GM12878 (cell line): ENCODE results near the gene BCL2L12. TPM values are rescaled to one million over a fixed set of nuclear protein-coding genes. Genes with fewer than 3 reads are reported as not detected.

Experiments
- ATAC-seq: fragments of 200-7000 bp; cut with Tn5 transposase; 3 replicates; pipeline ENCODE4 v1.9.1; 2020; ENCODE audit warnings: mild to moderate bottlenecking, moderate library complexity
- BruUV-seq: library from RNA; stranded (reverse); fragments of 400-500 nt; replicated peaks from 2 replicates; lab custom pipeline; 2021; lab: Mats Ljungman, UMichigan
- CTCF ChIA-PET: fragments of 300-600 bp; sonication (Branson Sonifier 250); formaldehyde crosslinking; extraction: SDS; loops from one replicate; lab custom pipeline; 2021; ENCODE audit warnings: inconsistent platforms; lab: Yijun Ruan, JAX
- POLR2A ChIA-PET: fragments of 350-600 bp; formaldehyde crosslinking; extraction: SDS; loops from one replicate; lab custom pipeline; 2021; ENCODE audit warnings: inconsistent platforms; lab: Charles Lee
- RAD21 ChIA-PET: fragments of 300-600 bp; sonication (Branson Sonifier 250); formaldehyde crosslinking; loops from one replicate; lab custom pipeline; 2023; ENCODE audit warnings: antibody characterized with exemption; ENCODE audit not compliant: unreplicated experiment; lab: Charles Lee
- SMC1A ChIA-PET: fragments of 300-600 bp; sonication (Branson Sonifier 250); formaldehyde crosslinking; loops from one replicate; lab custom pipeline; 2023; ENCODE audit not compliant: unreplicated experiment, uncharacterized antibody; lab: Charles Lee
- DNase-seq: peaks from one replicate; pipeline ENCODE4 v3.0.0-alpha.2; 2011; ENCODE audit warnings: low read depth, low spot score
- FAIRE-seq: peaks from 3 replicates; lab custom pipeline; 2011; peaks lifted over from hg19 to GRCh38; lab: Jason Lieb, UNC
- H2AFZ ChIP-seq: 2 replicates; pipeline ENCODE4 v1.6.0; 2011; ENCODE audit warnings: low read depth, low read length, control low read depth; ENCODE audit not compliant: control insufficient read depth
- H3K27ac ChIP-seq: 2 replicates; pipeline ENCODE4 v1.5.1; 2011; ENCODE audit warnings: control low read depth; ENCODE audit not compliant: control insufficient read depth, insufficient read depth
- H3K27me3 ChIP-seq, 2 experiments: replicated peaks in 1 of 2; 2 replicates each; pipeline versions ENCODE4 v1.6.0 to v1.6.1; 2011; ENCODE audit warnings: low read length in 1 of 2; ENCODE audit not compliant: control insufficient read depth in 2 of 2, insufficient read depth in 2 of 2
- H3K36me3 ChIP-seq, 2 experiments: 2 replicates each; pipeline ENCODE4 v1.5.1; 2011; ENCODE audit warnings: low read length in 1 of 2; ENCODE audit not compliant: control insufficient read depth in 2 of 2, insufficient read depth in 2 of 2
- H3K4me1 ChIP-seq: 2 replicates; pipeline ENCODE4 v1.6.1; 2011; ENCODE audit warnings: mild to moderate bottlenecking, low read length, moderate library complexity, mixed read lengths; ENCODE audit not compliant: control insufficient read depth, insufficient read depth
- H3K4me2 ChIP-seq: 2 replicates; pipeline ENCODE4 v1.6.0; 2011; ENCODE audit warnings: control low read depth; ENCODE audit not compliant: control insufficient read depth, insufficient read depth
- H3K4me3 ChIP-seq: fragments of 200-600 bp; sonication (generic); 2 replicates; pipeline ENCODE4 v1.5.1; 2016
- H3K79me2 ChIP-seq: 2 replicates; pipeline ENCODE4 v1.6.0; 2011; ENCODE audit warnings: low read length; ENCODE audit not compliant: control insufficient read depth, insufficient read depth
- H3K9ac ChIP-seq: 2 replicates; pipeline ENCODE4 v1.8.0; 2011; ENCODE audit warnings: low read length, control low read depth, mixed read lengths; ENCODE audit not compliant: control insufficient read depth, insufficient read depth
- H3K9me3 ChIP-seq: replicated peaks from 3 replicates; pipeline ENCODE4 v1.5.1; 2011; ENCODE audit warnings: mild to moderate bottlenecking, low read length; ENCODE audit not compliant: control insufficient read depth, insufficient read depth
- H4K20me1 ChIP-seq: 2 replicates; pipeline ENCODE4 v1.6.0; 2011; ENCODE audit not compliant: control insufficient read depth, insufficient read depth
- ESRRA ChIP-seq: IDR thresholded peaks from 2 replicates; pipeline ENCODE4 v1.6.1; 2012; ENCODE audit warnings: mild to moderate bottlenecking, low read length, improper control_type of control experiment
- EZH2 ChIP-seq: IDR thresholded peaks from 2 replicates; pipeline ENCODE4 v1.6.1; 2012; ENCODE audit warnings: low read depth, mild to moderate bottlenecking, control low read depth, inconsistent platforms, low read length, borderline replicate concordance; ENCODE audit not compliant: control insufficient read depth
- MXI1 ChIP-seq: fragments of 150-350 bp; IDR thresholded peaks from 2 replicates; pipeline ENCODE4 v1.6.1; 2011; ENCODE audit warnings: low read depth, mild to moderate bottlenecking, inconsistent platforms, low read length, improper control_type of control experiment
- NR2C2 ChIP-seq: IDR thresholded peaks from 2 replicates; pipeline ENCODE4 v1.6.1; 2011; ENCODE audit warnings: borderline replicate concordance, low read depth; ENCODE audit not compliant: control insufficient read depth, insufficient read length
- RB1 ChIP-seq: fragments of 450-650 bp; formaldehyde crosslinking; IDR thresholded peaks from 2 replicates; pipeline ENCODE4 v1.6.1; 2017; ENCODE audit warnings: mild to moderate bottlenecking, borderline replicate concordance
- SRF ChIP-seq, 2 experiments: IDR thresholded peaks; 2 replicates each; pipeline ENCODE4 v1.6.1; 2011; ENCODE audit warnings: low read depth in 2 of 2, low read length in 2 of 2, mild to moderate bottlenecking in 1 of 2, moderate library complexity in 1 of 2
- ZBTB33 ChIP-seq: fragments of 450-650 bp; IDR thresholded peaks from 2 replicates; pipeline ENCODE4 v1.6.1; 2017; ENCODE audit warnings: mild to moderate bottlenecking
- ZNF687 ChIP-seq: fragments of 450-650 bp; IDR thresholded peaks from 2 replicates; pipeline ENCODE4 v1.6.1; 2017; ENCODE audit warnings: mild to moderate bottlenecking, moderate library complexity
- ZSCAN29 ChIP-seq: fragments of 450-650 bp; IDR thresholded peaks from 2 replicates; pipeline ENCODE4 v1.6.1; 2017; ENCODE audit warnings: mild to moderate bottlenecking, moderate library complexity
- WGBS: methylation state at CpG from one replicate; pipeline ENCODE4 v1.1.6; 2016; ENCODE audit warnings: low lambda C conversion rate; ENCODE audit not compliant: insufficient replicate concordance, insufficient coverage; ENCODE audit errors: missing lambda C conversion rate; 5-methylcytosine and 5-hydroxymethylcytosine counted together
- in situ Hi-C: fragments of 300-500 bp; cut with MboI; formaldehyde crosslinking; loops from 9 replicates; pipeline ENCODE4 v1.14.3; 2018; ENCODE audit warnings: mixed read lengths
- intact Hi-C: fragments of 100-400 bp; cut with micrococcal nuclease; formaldehyde crosslinking; loops from one replicate; pipeline ENCODE4 v1.14.2; 2022; ENCODE audit not compliant: unreplicated experiment
- polyA plus RNA-seq, 11 experiments: library from polyadenylated mRNA; depleted of rRNA in 4 of 11; unstranded in 6 of 11; stranded (reverse) in 5 of 11; fragments of >200 nt; fragmentation: Nextera tagmentation in 4 of 11; fragmentation: Illumina TruSeq in 1 of 11; extraction: Ambion mirVana in 4 of 11; extraction: Trizol in 1 of 11; gene quantifications; 1 replicate in 1 of 11; 2 replicates in 10 of 11; pipeline versions ENCODE4 v1.2.1 to v1.2.3, GENCODE V29; 2011 to 2016; ENCODE audit warnings: inconsistent platforms in 2 of 11, missing spikeins in 2 of 11, low read depth in 1 of 11
- total RNA-seq, 4 experiments: library from RNA; depleted of rRNA in 3 of 4; stranded (reverse); fragments of >200 nt in 3 of 4; fragmentation: Illumina TruSeq in 1 of 4; extraction: Trizol in 1 of 4; gene quantifications; 2 replicates each; pipeline versions ENCODE4 v1.2.1 to v1.2.3, GENCODE V29; 2013 to 2021

BCL2L12 gene
- total and polyA plus RNA-seq, 10 of the 15 experiments (the other 5 are each of a cell fraction or from before 2014, with no cell fraction given), result 1.8 to 143 (median 50.4) TPM

GRCh38 chr19:49712397-49712859 is 46.7 kb downstream of the BCL2L12 start:
- TF ChIP-seq NR2C2 (no peak), ZBTB33 (no peak), RB1 (no peak), ZNF687 (no peak), ZSCAN29 (no peak), ESRRA (no peak), SRF (IDR thresholded peaks at IDR 0.05; ENCODE audit: low read depth in 2 of 2, low read length in 2 of 2) (no peak), EZH2 (no peak), MXI1 (no peak)
- ATAC-seq (no peak), DNase-seq (no peak), FAIRE-seq (no peak)
- BruUV-seq, result no TSS peak
- Histone ChIP-seq H4K20me1 (no peaks in the 10 kb centered on the region), H3K9ac (no peak overlapping the region), H3K27ac (no peak overlapping the region), H2AFZ (no peak overlapping the region), H3K27me3 (no peaks in the 10 kb centered on the region), H3K9me3 (no peaks in the 10 kb centered on the region), H3K4me3 (no peak overlapping the region), H3K79me2 (no peaks in the 10 kb centered on the region), H3K4me1 (no peaks in the 10 kb centered on the region), H3K4me2 (no peak overlapping the region), H3K36me3 (no peaks in the 10 kb centered on the region)
- in situ Hi-C loops (no loop called here), intact Hi-C loops (no loop called here)
- ChIA-PET CTCF (no interaction called here), SMC1A (no interaction called here), RAD21 (no interaction called here), POLR2A (no interaction called here)
- 44% methylated on average over 14 of the region's 20 CpGs for WGBS
